Fibroblast of villous mesenchyme (primary cell): ENCODE data around the gene AFDN. TPM values are rescaled to one million over a fixed set of nuclear protein-coding genes. Genes with fewer than 3 reads are reported as not detected.

Experiments used
- DNase-seq: peaks from one replicate; pipeline ENCODE4 v3.0.0-alpha.2; 2010; ENCODE audit warnings: low read depth
- H3K4me3 ChIP-seq: 2 replicates; pipeline ENCODE4 v1.5.1; 2011; ENCODE audit warnings: low read depth, mild to moderate bottlenecking, low read length
- CTCF ChIP-seq: IDR thresholded peaks from 2 replicates; pipeline ENCODE4 v1.5.1; 2012; ENCODE audit warnings: low read depth, mild to moderate bottlenecking, low read length; ENCODE audit not compliant: insufficient read depth
- total RNA-seq: library from RNA; depleted of rRNA; stranded (reverse); fragments of >200 nt; gene quantifications from 2 replicates; pipeline ENCODE4 v1.2.3, GENCODE V29; 2012

AFDN gene
- total RNA-seq, 1 donor, result 37.1 TPM

DNA sequence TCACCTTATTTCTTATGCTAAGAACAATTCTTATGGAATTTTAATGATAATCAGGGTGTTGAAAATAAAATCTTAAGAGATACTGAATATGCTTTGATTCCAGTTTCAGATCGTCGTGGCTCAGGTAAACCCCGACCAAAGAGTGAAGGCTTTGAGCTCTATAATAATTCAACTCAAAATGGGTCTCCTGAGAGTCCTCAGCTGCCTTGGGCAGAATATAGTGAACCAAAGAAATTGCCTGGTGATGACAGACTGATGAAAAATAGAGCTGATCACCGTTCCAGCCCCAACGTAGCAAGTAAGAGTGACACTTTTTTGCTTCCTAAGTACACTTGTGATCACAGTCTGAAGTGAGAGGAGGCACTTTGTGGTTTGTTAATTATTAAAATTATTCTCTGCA is 119.9 kb downstream of the AFDN start:
- TF ChIP-seq CTCF, result no peak
- no peak for DNase-seq
- H3K4me3 ChIP-seq, result no peak overlapping the region

DNA sequence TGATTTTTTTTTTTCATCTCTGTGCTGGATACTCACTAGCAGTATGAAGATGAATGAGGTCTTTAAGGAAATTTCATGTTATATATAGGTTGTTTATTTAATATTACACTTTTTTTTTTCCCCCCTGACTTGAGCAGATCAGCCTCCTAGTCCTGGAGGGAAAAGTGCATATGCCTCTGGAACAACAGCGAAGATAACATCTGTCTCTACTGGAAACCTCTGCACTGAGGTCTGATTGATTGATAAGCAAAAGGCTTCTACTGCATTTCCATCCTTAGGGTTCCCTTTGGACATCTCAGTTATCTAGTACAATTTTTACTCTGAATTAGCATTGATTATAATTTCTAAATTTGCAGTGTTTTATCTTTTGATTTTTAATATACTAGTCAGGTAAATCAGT is 121.0 kb downstream of the AFDN start:
- no peak for DNase-seq
- no peak overlapping the region for H3K4me3 ChIP-seq
- TF ChIP-seq CTCF, result no peak

- no peak overlapping the region for H3K4me3 ChIP-seq
- no peak for TF ChIP-seq CTCF
- DNase-seq, result no peak
Measured at GRCh38 chr6:167948716-167949115, 122.0 kb downstream of the AFDN start.

- DNase-seq, result no peak
Measured at GRCh38 chr6:167949121-167949684, 122.5 kb downstream of the AFDN start.

DNA sequence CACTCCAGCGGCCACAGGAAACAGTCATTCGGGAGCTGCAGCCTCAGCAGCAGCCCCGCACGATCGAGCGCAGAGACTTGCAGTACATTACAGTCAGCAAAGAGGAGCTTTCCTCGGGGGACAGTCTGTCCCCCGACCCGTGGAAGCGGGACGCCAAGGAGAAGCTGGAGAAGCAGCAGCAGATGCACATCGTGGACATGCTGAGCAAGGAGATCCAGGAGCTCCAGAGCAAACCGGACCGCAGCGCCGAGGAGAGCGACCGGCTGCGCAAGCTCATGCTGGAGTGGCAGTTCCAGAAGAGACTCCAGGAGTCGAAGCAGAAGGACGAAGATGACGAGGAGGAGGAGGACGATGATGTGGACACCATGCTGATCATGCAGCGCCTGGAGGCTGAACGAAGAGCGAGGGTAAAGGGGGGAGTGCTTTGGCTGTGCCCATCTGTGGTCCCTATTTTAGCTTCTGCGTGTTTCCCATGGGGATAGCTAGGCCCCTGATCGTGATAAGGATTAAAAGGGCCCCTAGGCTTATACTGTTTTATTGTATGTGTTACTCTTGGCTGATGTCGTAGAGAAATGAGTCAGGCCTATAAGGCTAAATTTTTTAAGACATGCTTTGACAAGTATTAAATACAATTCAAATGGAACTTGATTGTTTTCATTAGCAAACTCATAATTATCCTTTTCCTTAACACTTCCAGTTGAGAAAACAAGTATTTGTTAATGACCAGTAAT is 125.2 kb downstream of the AFDN start:
- no peak for DNase-seq
- TF ChIP-seq CTCF, result no peak
- no peak overlapping the region for H3K4me3 ChIP-seq

More at GRCh38 chr6:167949121-167949684, 122.5 kb downstream of the AFDN start:
- no peak overlapping the region for H3K4me3 ChIP-seq
- no peak for TF ChIP-seq CTCF

GRCh38 chr6:167952512-167952859 is 125.8 kb downstream of the AFDN start:
- no peak for DNase-seq
- TF ChIP-seq CTCF, result no peak
- H3K4me3 ChIP-seq, result no peak overlapping the region

- H3K4me3 ChIP-seq, result no peak overlapping the region
- no peak for TF ChIP-seq CTCF
- no peak for DNase-seq
Measured at GRCh38 chr6:167953551-167953950, 126.8 kb downstream of the AFDN start.
